HG03460 (cell line): ENCODE results near the gene XXYLT1.

Experiments used
- ATAC-seq: cut with Tn5 transposase; IDR thresholded peaks from one replicate; pipeline ENCODE4 v1.9.1; 2021; ENCODE audit not compliant: unreplicated experiment

XXYLT1 gene

DNA sequence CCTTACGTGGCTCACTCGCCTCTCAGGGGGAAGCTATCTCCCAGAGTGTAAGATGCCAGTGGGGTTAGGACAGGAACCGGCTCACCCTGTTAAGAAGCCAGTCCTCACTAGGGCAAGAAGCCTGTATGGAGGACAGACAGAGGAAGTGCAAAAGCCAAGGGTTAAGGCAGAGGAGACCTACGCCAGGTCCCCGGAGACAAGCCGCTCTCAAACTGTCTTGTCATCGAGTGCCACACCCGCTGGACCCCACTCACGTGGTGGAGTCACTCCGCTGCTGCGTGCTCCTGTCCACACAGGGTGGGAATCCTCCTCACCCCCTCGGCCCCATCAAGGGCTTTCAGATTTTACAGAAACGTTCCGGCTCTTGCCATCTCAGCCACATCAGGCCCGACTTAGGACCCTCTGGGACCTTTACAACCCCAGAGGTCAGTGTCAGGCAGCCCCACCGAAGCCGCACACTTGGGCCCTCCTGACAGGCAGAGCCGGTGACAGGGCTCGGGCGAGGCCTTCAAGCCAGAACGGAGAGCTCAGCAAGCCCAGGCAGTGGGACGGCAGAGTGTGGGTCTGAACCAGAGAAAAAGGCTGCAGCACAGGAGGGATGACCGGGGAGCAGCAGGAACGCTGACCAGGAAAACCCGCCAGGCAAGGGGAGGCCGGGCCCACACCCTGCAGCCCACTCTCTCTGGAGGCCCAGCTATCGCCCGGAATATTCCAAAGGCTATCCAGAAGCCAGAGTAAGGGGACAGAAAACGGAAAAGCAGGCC, 61.7 kb downstream of the XXYLT1 start:
- no peak for ATAC-seq

DNA sequence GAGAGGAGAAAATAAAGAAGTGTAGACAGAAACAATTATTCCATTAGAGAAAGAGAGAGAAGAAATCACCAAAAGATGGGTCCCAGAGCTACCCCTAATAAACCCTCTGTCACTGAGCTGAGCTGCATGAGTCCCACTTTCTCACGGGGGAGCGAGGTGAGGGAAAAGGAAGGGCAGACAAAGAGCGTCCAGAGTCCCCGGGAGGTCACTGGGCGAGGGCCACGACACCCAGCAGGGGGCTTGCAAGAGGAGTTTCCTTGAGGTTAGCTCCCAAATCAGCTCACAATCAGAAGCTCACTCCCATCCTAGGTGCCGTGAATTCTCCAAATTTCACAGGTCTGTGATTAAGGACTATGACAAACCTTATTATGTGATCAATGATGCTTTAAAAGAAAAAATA, 62.3 kb downstream of the XXYLT1 start:
- ATAC-seq: no peak

DNA sequence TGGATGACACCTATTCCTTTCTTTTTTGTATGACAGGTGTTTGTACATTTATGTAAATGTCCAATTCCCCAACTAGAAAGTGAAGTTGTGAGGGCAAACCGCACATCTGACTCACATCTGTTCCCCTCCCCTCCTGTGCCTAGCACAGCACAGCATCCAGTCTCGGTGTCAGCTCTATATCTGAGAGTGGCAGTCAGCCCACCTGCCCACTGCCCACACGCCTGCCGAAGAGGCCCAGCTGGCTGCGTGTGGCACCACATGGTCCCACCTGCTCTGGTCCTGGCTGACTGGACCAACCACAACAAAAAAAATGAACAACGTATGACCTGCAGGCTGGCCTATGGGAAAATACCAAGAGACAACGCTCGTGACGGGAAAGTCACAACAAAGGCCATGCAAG, 62.8 kb downstream of the XXYLT1 start:
- peak; percentile 77 for ATAC-seq

DNA sequence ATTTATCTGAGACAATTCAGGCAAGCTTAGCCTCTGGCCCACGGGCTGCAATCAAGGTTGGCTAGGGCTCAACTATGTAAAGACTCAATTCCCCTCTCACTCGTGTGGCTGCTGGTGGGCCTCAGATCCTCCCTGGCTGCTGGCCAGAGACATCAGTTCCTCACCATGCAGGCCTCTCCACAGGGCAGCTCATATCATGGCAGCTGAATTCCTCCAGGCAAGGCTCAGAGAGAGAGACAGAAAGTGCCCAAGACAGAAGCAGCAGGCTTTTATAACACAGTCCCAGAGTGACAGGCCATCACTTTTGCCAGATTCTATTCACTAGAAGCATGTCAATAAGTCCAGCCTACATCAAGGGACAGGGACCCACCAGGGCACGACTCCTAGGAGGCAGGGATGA, 63.2 kb downstream of the XXYLT1 start:
- no peak for ATAC-seq

DNA sequence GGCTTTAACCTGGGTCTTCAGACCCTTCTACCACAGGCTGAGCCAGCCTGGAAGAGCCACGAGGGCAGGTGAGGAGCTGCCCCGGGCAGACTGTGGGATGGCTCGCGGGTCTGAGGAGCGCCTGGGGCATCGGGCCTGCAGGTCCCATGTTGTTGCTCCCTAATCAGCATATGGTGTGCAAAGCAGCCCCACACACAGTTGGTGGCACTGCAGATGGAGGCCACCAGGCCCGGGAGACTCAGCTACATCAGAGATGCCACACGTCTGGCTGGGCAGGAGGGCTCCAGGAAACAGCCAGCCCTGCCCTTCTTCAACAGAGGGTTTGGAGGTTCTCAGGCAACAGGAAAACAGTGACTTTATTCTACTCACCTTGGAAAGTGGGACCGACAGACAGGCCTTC, 63.9 kb downstream of the XXYLT1 start:
- no peak for ATAC-seq

DNA sequence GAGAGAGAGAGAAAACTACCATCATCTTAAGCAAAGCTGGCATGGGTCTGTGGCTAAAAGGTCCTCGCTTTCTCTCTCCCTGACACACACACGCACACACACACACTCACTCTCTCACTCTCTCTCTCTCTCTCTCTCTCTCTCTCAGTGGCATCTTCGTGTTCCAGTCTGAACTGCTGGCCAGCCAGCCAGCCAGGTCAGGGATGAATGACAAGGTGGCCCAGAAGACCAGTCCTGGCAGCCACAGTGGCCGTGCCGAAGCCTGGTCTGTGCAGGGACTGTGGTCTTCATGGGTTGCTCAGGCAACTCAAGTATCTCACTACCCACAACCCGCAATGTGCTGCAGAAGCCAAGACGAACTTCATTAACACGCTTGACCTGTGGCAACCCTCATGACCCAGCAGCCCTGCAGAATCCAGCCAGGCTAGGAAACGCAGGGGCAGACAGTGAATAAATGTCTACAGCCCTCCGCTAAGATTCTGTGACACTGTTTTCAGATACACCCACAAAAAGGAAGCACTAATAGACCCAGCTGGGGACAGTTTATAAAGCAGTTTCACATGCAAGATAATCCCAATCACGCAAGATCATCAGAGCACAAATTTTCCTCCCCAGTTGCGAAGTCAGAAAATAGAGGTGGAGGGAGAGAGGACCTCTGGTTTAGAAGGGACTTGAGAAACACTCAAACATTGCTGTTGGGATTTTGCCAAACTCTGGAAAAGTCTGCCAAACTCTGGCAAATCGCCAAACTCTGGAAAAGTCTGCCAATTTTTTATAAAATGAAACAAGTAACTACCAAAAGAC, 66.4 kb downstream of the XXYLT1 start:
- ATAC-seq: peak; percentile 31

DNA sequence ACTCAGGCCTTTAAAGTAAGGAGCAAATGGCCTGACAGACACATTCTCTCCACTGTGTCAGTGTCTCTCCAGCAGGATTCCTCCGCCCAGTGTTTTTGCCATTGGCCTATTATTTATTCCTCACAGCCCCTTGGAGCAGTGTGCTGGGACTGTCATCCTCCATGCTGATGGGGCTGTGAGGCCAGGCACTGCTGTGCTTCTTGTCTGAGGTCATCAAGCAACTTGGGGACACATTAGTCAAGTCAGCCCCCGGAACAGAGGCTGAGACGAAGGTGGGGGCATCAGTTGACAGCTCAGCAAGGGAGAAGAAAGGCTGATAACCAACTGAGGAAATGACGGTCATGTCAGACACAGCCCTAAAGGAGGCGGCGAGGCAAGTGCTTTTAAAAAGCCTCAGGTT, 67.4 kb downstream of the XXYLT1 start:
- ATAC-seq: no peak

DNA sequence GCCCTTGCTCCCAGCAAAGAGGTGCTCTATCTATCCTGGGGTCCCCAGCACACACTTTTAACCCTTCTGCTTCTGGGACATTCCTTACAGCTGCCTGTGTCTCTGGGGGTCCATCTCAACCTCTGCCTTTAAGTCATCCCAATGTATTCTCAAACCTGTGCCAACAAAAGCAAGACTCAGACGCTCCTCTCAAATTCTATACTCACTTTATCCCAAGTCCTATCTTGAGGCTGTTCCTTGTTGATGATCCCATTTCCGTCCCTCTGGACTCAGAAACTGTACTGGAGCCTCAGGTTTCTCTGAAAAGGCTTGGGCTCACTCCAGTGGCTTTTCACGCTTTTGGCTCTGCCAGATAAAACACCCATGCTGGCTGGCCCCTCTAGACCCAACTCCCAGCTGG, 69.7 kb downstream of the XXYLT1 start:
- ATAC-seq: no peak

DNA sequence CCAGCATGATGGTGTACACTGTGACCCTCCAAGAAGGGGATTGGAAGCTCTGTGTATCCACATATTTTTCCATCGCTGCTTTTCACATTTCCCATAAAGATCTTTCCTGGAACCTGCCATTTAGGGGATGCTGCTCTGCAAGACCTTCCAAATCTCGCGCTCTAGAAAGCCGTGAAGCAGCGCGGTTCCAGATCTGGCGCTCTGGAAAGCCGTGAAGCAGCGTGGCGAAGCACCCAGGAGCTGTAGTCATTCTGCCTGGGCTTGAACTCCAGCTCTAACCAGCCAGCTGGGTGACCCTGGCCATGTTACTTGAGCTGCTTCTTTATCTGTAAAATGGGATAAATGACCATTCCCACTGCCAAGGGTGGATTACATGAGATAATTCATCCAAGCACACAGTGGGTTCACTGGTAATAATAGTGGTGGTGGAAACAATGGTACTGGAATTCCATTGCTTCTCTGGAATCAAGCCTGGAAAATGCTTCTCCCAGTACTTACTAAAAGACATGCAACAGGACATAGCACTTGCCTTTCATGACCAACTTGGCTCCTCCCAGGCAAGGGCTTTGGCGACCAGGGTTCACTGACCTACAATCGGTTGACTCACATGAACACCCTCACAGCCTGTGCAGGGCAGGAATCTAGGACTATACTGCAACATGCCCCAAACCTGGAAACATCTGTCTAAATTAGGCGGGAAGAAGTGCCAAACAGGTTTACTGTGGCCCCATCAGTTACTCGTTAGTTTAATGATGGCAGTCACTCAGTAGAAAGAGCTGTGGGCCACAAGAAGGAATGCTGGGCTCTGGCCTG, 70.7 kb downstream of the XXYLT1 start:
- no peak for ATAC-seq

DNA sequence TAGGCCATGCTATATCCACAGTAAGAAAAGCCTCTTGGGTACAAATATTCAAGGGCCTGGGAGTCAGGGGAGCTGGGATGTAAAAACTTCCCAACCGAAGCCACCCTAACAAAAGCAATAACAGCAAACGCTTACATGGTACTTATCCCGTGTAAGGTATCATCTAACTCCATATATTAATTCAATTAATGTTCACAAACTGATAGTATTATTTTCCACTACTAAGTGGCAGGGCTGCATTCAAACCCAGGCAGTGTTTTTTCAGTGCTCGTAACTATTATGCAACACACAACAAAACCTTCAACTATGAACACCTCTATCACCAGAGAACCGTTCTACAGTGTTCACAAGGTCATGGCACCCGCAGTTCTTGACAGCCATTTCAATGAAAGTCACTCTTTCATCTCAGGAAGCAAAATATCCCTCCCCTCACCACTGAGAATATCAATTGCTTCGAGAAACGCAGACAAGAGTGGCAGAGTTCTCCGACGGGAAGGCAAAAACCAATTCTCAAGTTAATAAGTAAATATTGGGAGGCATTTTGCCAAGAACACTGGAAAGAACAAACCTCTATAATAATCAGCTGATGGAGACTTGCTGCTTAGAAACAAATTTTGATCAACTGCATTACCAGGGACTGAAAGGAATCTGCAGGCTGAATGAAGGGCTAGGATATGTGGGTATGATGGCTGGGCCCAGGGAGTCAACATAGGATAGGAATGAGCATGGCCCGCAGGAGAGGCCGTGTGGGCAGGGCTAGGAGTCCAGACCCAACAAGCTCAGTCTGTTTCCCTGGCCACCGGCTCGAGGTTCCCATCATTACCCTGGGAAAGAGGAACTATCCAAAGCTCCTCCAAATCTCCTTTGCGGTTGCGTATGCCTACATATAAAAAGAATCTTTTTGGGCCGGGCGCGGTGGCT, 72.3 kb downstream of the XXYLT1 start:
- no peak for ATAC-seq

DNA sequence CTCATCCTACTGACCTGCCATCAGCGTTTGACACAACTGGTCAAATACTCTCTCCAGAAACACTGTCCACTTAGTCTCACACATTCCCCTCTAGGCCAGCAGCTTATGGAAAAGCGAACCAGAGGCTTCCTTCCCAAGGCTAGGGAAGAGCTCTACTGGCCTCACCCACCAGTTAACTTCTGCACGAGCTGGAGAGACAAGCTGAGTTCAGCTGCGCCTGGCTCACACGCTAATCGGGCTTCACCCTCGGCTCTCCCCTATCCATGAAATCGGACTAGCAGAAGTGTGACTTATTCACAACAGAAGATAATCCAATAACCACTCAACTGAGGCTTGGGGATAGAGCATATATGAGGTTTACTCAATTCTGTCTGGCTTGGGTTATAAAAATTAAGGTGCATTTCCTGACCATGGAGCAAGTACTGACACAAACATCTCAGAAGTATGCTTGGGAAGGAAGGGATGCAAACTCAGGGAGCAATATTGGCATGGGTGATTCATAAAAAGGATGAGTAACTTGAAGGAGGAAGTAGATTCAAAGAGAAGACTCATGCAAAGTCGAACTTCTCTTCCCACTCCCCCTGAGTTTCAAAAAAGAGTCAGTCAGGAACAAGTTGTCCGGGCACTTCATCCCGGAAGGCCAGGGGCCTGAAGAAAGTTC, 73.1 kb downstream of the XXYLT1 start:
- ATAC-seq: no peak

DNA sequence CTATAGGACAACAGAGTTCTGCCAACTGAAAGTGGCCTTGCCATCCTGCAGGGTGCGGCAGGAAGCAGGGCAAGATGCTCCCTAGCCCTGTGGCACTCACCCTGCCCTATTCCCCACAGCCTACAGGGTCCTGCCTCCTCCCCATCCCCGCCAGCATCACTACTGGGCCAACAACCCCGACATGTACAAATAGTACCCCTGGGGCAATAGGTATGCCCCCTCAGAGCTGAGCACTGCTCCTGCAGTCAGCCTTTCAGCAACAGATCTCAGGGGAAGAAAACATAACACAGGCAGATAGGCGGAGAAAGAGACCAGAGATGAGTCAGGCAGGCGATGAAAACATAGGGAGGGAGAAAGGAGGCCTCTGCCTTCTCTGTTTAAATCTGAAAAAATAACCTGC, 74.7 kb downstream of the XXYLT1 start:
- no peak for ATAC-seq

DNA sequence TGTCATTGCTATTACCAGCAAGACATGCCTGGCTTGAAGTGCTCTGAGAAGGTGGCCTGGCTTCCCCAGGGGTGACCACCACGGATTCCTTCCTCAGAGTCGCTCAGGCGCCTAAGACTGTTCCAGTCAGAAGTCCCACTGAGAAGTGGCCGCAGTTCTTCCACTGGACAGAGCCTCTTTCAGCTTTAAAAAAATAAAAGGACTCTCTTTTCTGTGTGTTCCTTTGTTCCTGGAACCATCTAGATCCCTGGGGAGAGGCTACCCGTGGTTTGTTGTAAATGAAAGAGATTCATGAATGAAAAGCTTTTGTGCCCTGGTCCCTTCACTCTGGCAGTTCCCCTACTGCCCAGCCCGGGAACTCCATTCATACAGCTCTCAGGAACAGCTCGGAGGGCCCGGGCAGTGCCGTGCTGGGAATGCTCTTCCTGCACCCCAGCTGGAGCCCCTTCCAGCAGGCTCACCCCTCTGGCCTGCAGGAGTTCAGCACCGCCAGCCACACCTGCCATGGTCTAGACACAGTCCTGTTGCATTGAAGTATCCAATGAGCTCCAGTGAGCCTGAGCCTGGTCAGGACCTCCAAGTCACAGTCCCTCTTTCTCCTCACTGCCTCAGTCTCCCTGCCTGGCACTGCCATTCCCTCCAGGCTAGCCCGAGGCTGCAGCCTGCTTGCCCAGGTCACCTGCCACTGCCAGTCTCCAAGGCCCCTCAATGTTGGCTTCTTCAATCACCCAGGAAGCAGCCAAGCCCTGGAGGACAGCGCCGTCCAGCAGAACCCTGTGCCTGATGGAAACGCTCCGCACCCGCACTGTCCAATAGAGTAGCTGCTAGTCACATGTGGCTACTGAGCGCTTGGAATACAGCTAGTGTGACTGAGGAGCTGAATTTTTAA, 75.4 kb downstream of the XXYLT1 start:
- ATAC-seq: no peak

DNA sequence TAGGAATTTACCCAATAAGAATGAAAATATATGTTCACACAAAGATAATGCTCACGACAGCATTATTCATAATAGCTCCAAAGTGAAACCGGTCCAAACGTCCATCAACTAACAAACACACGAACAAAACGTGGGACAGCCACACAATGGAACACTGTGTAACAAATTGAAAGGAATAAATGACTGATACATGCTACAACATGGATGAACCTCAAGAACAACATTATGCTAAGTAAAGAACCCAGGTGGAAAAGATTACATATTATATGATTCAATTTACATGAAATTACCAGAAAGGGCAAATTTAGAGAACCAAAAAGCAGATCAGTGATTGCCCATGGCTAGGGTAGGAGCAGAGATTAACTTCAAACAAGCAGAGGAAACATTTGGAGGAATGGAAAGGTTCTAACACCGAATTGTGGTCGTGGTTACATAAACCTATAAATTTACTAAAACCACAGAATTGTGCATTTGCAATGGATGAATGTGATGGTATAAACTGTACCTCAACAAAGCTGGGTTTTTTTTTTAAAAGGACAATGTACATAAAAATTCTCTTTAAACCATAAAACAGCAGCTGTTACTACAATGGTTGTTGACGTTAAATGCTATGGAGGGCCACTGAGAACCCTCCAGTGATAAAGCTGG, 76.3 kb downstream of the XXYLT1 start:
- ATAC-seq: no peak

DNA sequence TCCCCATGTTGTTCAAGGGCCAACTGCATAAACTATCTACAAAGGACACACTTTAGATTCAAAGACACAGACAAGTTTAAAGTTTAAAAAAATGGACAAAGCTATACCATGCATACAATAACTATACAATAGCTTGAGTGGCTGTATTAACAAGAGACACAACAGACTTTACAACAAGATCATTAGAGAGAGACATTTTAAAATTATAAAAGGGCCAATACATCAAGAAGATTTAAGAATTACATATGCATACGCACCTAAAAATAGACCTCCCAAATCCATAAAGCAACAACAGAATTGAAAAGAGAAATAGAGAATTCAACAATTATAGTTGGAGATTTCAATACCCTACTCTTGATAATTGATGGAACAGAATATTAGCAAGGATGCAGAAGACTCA, 79.4 kb downstream of the XXYLT1 start:
- ATAC-seq: no peak

DNA sequence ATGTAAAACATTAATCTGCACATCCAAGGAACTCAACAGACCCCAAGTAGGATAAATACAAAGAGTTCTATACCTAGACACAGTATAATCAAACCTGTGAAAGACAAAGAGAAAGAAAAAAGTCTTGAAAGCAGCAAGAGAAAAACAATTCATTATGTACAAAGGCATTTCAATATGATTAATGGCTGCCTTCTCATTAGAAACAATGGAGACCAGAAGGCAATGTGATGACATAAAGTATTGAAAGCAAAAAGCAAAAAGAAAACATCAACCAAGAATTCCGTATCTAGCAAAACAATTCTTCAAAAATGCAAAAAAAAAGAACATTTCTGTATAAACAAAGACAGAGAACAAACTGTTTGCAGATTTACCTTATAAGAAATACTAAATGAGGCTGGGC, 81.1 kb downstream of the XXYLT1 start:
- ATAC-seq: no peak

DNA sequence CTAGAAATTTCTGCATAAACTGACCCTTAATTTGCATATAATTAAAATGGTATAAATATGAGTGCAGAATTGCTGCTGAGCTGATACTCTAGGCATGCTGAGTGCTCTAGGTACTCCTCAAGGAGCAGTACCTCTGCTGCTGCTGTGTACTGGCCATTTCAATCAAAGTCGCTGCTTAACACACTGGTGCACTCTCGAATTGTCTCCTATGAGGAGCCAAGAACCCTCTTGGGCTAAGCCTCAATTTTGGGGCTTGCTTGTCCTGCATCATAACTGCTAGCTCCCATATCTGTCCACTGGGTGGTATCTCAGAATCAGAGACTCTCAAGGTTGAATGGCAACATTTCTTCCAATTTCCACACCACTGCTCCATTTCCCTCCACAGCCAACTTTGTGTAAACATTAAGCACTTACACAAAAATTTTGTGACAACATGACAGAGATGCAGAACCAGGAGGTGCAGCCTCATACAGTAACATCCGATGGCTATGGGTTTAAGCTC, 82.5 kb downstream of the XXYLT1 start:
- ATAC-seq: no peak

DNA sequence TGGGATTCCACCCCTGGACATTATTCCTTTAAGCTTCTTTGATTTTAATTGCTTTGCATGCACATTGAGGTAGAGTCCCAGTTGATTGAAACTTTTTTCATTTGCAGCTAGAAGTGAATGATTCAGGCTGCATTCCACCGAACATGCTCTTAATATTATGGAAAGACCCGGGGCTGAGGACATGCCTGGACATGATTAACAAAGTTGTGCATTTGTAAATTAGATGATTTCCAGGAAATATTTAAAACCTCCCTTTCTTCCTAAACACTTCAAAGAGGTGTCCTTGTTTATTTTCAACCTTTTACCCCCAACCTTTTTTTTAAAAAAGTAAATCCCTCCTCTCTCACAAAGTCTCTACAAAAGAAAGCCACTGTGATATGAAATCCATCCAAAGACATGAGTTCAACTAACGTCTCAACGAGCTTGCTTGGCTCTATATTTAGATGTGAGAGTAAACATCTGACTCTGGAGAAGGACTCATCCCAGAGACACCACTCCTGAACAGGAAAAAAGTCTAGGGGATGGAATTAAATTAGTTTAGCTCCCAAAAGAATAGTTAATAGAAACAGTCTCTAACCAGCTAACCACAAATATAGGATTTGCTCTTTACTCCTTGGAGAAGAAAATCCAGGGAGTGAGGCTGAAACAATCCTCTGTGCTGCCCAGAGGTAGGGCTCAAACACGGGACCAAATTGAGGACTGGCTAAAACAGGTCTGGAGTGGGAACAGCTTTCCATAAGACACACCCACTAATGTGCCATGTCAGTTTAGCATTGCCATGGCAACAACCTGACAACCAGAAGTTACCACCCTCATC, 83.1 kb downstream of the XXYLT1 start:
- no peak for ATAC-seq
